ENCODE results near the gene GAR1.
"Not testable (repeated sequence)": the region's sequence is repeated elsewhere in the genome, so short reads cannot be mapped to it uniquely, and the experiment has no call there.

The GAR1 gene

GRCh38 chr4:109815151-109816081 lies at the start of gene GAR1:
Gene GAR1, plus strand, starts transcription at chr4:109815762. Its CDS starts 403 bp downstream, at chr4:109816165.
- DNase-seq (ENCODE audit: low spot score), result peak; percentile 90

- not testable (repeated sequence) for DNase-seq (ENCODE audit: low spot score)
These were observed 33.5 kb upstream of the GAR1 start for GRCh38 chr4:109782092-109782491.

- DNase-seq (ENCODE audit: low spot score), result no peak
These were observed 28.7 kb upstream of the GAR1 start for GRCh38 chr4:109786846-109787245.

GRCh38 chr4:109787807-109788206 lies 27.8 kb upstream of the GAR1 start:
- no peak for DNase-seq (ENCODE audit: low spot score)

GRCh38 chr4:109795059-109795458 lies 20.5 kb upstream of the GAR1 start:
- DNase-seq (ENCODE audit: low spot score), result no peak

- no peak for DNase-seq (ENCODE audit: low spot score)
These were observed 16.7 kb upstream of the GAR1 start for GRCh38 chr4:109798866-109799265.

GRCh38 chr4:109801099-109801789 lies 14.3 kb upstream of the GAR1 start:
- no peak for DNase-seq (ENCODE audit: low spot score)

GRCh38 chr4:109801895-109802319 lies 13.7 kb upstream of the GAR1 start, which contains the start of gene CFI:
Gene CFI, minus strand, starts transcription at chr4:109801999. Its CDS starts 28 bp downstream, at chr4:109801971.
- no peak for DNase-seq (ENCODE audit: low spot score)

- DNase-seq (ENCODE audit: low spot score), result no peak
These were observed 11.5 kb upstream of the GAR1 start for GRCh38 chr4:109803924-109804571.

GRCh38 chr4:109809655-109810054 lies 5.9 kb upstream of the GAR1 start:
- no peak for DNase-seq (ENCODE audit: low spot score)

GRCh38 chr4:109810552-109811387 lies 4.8 kb upstream of the GAR1 start:
- no peak for DNase-seq (ENCODE audit: low spot score)

- DNase-seq (ENCODE audit: low spot score), result no peak
These were observed 3.9 kb upstream of the GAR1 start for GRCh38 chr4:109811707-109812106.

- no peak for DNase-seq (ENCODE audit: low spot score)
These were observed 500 bp downstream of the GAR1 start for GRCh38 chr4:109816082-109816442.

GRCh38 chr4:109816894-109817293 lies 1.3 kb downstream of the GAR1 start:
- no peak for DNase-seq (ENCODE audit: low spot score)

- DNase-seq (ENCODE audit: low spot score), result no peak
These were observed 2.7 kb downstream of the GAR1 start for GRCh38 chr4:109818268-109818667.

GRCh38 chr4:109820563-109820962 lies 5.0 kb downstream of the GAR1 start:
- DNase-seq (ENCODE audit: low spot score), result no peak

- DNase-seq (ENCODE audit: low spot score), result no peak
These were observed 5.6 kb downstream of the GAR1 start for GRCh38 chr4:109821185-109821584.

- no peak for DNase-seq (ENCODE audit: low spot score)
These were observed 11.2 kb downstream of the GAR1 start for GRCh38 chr4:109826719-109827118.

- DNase-seq (ENCODE audit: low spot score), result no peak
These were observed 12.1 kb downstream of the GAR1 start, which contains the start of gene RRH for GRCh38 chr4:109827672-109828071. Gene RRH, plus strand, starts transcription at chr4:109827972. Its CDS starts 56 bp downstream, at chr4:109828028.

- no peak for DNase-seq (ENCODE audit: low spot score)
These were observed 18.2 kb downstream of the GAR1 start for GRCh38 chr4:109833756-109834155.

- DNase-seq (ENCODE audit: low spot score), result no peak
These were observed 21.4 kb downstream of the GAR1 start for GRCh38 chr4:109836985-109837384.
